ENCODE results near the gene MUTYH. TPM values are rescaled to one million over a fixed set of nuclear protein-coding genes. Genes with fewer than 3 reads are reported as not detected.

MUTYH gene
- total and polyA plus RNA-seq, 9 of the 15 experiments (the other 6 are each of a cell fraction or from before 2014, with no cell fraction given) = 3.4 to 53.5 (median 29.0) TPM

DNA sequence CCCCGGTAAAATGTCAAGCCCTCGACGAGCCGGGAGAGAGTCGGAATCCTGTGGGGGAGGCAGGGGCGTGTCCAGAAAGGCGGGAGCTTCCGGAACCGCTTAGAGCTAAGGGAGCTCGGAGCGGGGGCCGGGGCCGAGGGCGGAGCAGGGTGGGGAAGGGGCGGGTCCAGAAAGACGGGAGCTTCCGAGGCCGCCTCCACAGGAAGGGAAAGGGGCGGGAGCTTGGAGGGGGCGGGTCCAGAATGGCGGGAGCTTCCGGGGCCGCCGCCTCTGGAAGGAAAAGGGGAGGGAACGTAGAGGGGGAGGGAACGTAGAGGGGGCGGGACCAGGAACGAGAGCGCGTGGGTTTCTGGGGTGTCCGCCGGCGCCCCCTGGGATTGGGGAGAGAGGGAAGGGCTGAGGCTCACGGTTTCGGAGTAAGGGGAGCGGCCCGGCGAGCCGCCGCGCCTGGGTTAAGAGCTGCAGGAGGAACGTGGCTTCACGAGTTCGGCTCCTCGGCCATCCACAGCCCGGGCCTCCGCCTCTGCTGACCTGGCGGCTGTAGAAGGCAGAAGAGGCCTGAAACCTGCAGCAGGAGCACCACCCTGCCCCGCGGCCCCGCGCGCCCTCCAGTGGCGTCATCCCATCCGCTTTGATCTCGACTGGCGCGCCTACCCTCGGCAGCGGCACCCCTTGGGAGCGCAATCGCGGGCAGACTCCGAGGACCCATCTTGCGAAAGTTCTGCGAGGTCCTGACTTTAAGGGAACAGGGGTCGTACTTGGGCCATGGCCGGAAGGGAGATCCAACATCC is 36.5 kb downstream of the MUTYH start (continued):
- TF ChIP-seq, protein P1, sequence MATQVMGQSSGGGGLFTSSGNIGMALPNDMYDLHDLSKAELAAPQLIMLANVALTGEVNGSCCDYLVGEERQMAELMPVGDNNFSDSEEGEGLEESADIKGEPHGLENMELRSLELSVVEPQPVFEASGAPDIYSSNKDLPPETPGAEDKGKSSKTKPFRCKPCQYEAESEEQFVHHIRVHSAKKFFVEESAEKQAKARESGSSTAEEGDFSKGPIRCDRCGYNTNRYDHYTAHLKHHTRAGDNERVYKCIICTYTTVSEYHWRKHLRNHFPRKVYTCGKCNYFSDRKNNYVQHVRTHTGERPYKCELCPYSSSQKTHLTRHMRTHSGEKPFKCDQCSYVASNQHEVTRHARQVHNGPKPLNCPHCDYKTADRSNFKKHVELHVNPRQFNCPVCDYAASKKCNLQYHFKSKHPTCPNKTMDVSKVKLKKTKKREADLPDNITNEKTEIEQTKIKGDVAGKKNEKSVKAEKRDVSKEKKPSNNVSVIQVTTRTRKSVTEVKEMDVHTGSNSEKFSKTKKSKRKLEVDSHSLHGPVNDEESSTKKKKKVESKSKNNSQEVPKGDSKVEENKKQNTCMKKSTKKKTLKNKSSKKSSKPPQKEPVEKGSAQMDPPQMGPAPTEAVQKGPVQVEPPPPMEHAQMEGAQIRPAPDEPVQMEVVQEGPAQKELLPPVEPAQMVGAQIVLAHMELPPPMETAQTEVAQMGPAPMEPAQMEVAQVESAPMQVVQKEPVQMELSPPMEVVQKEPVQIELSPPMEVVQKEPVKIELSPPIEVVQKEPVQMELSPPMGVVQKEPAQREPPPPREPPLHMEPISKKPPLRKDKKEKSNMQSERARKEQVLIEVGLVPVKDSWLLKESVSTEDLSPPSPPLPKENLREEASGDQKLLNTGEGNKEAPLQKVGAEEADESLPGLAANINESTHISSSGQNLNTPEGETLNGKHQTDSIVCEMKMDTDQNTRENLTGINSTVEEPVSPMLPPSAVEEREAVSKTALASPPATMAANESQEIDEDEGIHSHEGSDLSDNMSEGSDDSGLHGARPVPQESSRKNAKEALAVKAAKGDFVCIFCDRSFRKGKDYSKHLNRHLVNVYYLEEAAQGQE (IDR thresholded peaks at IDR 0.05; ENCODE audit: borderline replicate concordance) = peak; percentile 89
- TF ChIP-seq, protein P1 (CRISPR knock-in tag; IDR thresholded peaks at IDR 0.05; ENCODE audit: low read depth) = peak; percentile 86; the same call in 1 of the 2 replicates
- TF ChIP-seq, protein P2, sequence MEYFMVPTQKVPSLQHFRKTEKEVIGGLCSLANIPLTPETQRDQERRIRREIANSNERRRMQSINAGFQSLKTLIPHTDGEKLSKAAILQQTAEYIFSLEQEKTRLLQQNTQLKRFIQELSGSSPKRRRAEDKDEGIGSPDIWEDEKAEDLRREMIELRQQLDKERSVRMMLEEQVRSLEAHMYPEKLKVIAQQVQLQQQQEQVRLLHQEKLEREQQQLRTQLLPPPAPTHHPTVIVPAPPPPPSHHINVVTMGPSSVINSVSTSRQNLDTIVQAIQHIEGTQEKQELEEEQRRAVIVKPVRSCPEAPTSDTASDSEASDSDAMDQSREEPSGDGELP (CRISPR knock-in tag; IDR thresholded peaks at IDR 0.05; ENCODE audit: borderline replicate concordance) = peak; percentile 88
- TF ChIP-seq ZNF41 (CRISPR knock-in tag; conservative IDR thresholded peaks at IDR 0.05) = peak; percentile 9; the same call in 1 of the 2 replicates
- TF ChIP-seq SIN3B (IDR thresholded peaks at IDR 0.05; ENCODE audit: low read depth) = peak; percentile 82
- TF ChIP-seq SMARCA5 (IDR thresholded peaks at IDR 0.05) = peak; percentile 84
- TF ChIP-seq, protein P3, sequence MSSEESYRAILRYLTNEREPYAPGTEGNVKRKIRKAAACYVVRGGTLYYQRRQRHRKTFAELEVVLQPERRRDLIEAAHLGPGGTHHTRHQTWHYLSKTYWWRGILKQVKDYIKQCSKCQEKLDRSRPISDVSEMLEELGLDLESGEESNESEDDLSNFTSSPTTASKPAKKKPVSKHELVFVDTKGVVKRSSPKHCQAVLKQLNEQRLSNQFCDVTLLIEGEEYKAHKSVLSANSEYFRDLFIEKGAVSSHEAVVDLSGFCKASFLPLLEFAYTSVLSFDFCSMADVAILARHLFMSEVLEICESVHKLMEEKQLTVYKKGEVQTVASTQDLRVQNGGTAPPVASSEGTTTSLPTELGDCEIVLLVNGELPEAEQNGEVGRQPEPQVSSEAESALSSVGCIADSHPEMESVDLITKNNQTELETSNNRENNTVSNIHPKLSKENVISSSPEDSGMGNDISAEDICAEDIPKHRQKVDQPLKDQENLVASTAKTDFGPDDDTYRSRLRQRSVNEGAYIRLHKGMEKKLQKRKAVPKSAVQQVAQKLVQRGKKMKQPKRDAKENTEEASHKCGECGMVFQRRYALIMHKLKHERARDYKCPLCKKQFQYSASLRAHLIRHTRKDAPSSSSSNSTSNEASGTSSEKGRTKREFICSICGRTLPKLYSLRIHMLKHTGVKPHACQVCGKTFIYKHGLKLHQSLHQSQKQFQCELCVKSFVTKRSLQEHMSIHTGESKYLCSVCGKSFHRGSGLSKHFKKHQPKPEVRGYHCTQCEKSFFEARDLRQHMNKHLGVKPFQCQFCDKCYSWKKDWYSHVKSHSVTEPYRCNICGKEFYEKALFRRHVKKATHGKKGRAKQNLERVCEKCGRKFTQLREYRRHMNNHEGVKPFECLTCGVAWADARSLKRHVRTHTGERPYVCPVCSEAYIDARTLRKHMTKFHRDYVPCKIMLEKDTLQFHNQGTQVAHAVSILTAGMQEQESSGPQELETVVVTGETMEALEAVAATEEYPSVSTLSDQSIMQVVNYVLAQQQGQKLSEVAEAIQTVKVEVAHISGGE (CRISPR knock-in tag; IDR thresholded peaks at IDR 0.05) = peak in 2 of 3 experiments; percentile 62 to 94; a peak in 3 of 6 replicates

Data from K562 (cell line).